CD14-positive monocyte (primary cell): ENCODE data around the gene NDC1. TPM values are rescaled to one million over a fixed set of nuclear protein-coding genes. Genes with fewer than 3 reads are reported as not detected.

ENCODE experiments used
- DNase-seq, 3 donors: peaks; one replicate each; pipeline ENCODE4 v3.0.0-alpha.2; 2011 to 2022
- H2AFZ ChIP-seq: 2 replicates; pipeline ENCODE4 v1.6.0; 2012; ENCODE audit warnings: mild to moderate bottlenecking, low read depth, low read length, inconsistent platforms; ENCODE audit not compliant: insufficient read depth, poor library complexity, severe bottlenecking
- H3K27ac ChIP-seq, 2 donors: 1 replicate in 1 of 2; 2 replicates in 1 of 2; pipeline ENCODE4 v1.5.1; 2012 to 2013; ENCODE audit warnings: low read length in 2 of 2, control low read depth in 1 of 2, inconsistent platforms in 1 of 2, low read depth in 1 of 2, mild to moderate bottlenecking in 1 of 2
- H3K27me3 ChIP-seq, 2 donors: one replicate each; pipeline versions ENCODE4 v1.6.0 to v1.6.1; 2011 to 2013; ENCODE audit warnings: low read length in 2 of 2; ENCODE audit not compliant: control insufficient read depth in 2 of 2, insufficient read depth in 2 of 2
- H3K36me3 ChIP-seq, 2 donors: replicated peaks in 1 of 2; 1 replicate in 1 of 2; 2 replicates in 1 of 2; pipeline versions ENCODE4 v1.5.1 to v1.6.1; 2012 to 2013; ENCODE audit warnings: low read length in 2 of 2, control low read depth in 1 of 2, inconsistent platforms in 1 of 2, mild to moderate bottlenecking in 1 of 2; ENCODE audit not compliant: insufficient read depth in 2 of 2, control insufficient read depth in 1 of 2
- H3K4me1 ChIP-seq, 2 donors: 1 replicate in 1 of 2; 2 replicates in 1 of 2; pipeline versions ENCODE4 v1.5.1 to v1.6.1; 2012 to 2013; ENCODE audit warnings: low read length in 2 of 2, control low read depth in 1 of 2, inconsistent platforms in 1 of 2, mild to moderate bottlenecking in 1 of 2, moderate library complexity in 1 of 2; ENCODE audit not compliant: insufficient read depth in 2 of 2, control insufficient read depth in 1 of 2
- H3K4me2 ChIP-seq: replicated peaks from 2 replicates; pipeline ENCODE3; 2012; ENCODE audit warnings: low read length, moderate library complexity, mild to moderate bottlenecking; ENCODE audit not compliant: poor library complexity, severe bottlenecking; ENCODE audit errors: extremely low read depth
- H3K4me3 ChIP-seq, 3 experiments: fragments of 200-600 bp in 1 of 3; sonication (generic) in 1 of 3; replicated peaks in 1 of 3; 1 replicate in 2 of 3; 2 replicates in 1 of 3; pipeline ENCODE4 v1.5.1; 2011 to 2013; ENCODE audit warnings: low read length in 3 of 3, mild to moderate bottlenecking in 3 of 3, control low read depth in 2 of 3, low read depth in 2 of 3, inconsistent platforms in 1 of 3, moderate library complexity in 1 of 3
- H3K79me2 ChIP-seq: 2 replicates; pipeline ENCODE4 v1.6.0; 2012; ENCODE audit warnings: mild to moderate bottlenecking, control low read depth, inconsistent platforms, low read length, moderate library complexity; ENCODE audit not compliant: insufficient read depth
- H3K9ac ChIP-seq: 2 replicates; pipeline ENCODE4 v1.6.0; 2017; ENCODE audit warnings: low read length, mild to moderate bottlenecking; ENCODE audit not compliant: insufficient read depth, poor library complexity, severe bottlenecking
- H3K9me3 ChIP-seq, 2 donors: replicated peaks in 1 of 2; 1 replicate in 1 of 2; 2 replicates in 1 of 2; pipeline versions ENCODE4 v1.5.1 to v1.6.1; 2012 to 2013; ENCODE audit warnings: low read length in 2 of 2, control low read depth in 1 of 2; ENCODE audit not compliant: control insufficient read depth in 1 of 2, insufficient read depth in 1 of 2
- H4K20me1 ChIP-seq: 2 replicates; pipeline ENCODE4 v1.6.0; 2012; ENCODE audit warnings: mild to moderate bottlenecking, low read length, control low read depth, moderate library complexity; ENCODE audit not compliant: insufficient read depth
- H3K27ac Mint-ChIP-seq, 7 donors: one replicate each; pipeline ENCODE4 v1.8.0; 2020; ENCODE audit warnings: mild to moderate bottlenecking in 7 of 7, mixed read lengths in 7 of 7, moderate library complexity in 6 of 7, inconsistent platforms in 2 of 7
- H3K27me3 Mint-ChIP-seq, 3 donors: one replicate each; pipeline ENCODE4 v1.8.0; 2021 to 2022; ENCODE audit warnings: low read depth in 3 of 3, mild to moderate bottlenecking in 3 of 3, mixed read lengths in 3 of 3, moderate library complexity in 3 of 3, inconsistent platforms in 1 of 3
- H3K36me3 Mint-ChIP-seq, 2 donors: one replicate each; pipeline ENCODE4 v1.8.0; 2020; ENCODE audit warnings: mixed read lengths in 2 of 2, inconsistent platforms in 1 of 2, mild to moderate bottlenecking in 1 of 2
- H3K4me1 Mint-ChIP-seq: one replicate; pipeline ENCODE4 v1.8.0; 2020; ENCODE audit warnings: mild to moderate bottlenecking, mixed read lengths
- H3K4me3 Mint-ChIP-seq, 2 donors: one replicate each; pipeline ENCODE4 v1.8.0; 2020; ENCODE audit warnings: mild to moderate bottlenecking in 2 of 2, mixed read lengths in 2 of 2, moderate library complexity in 1 of 2
- H3K9me3 Mint-ChIP-seq, 7 donors: one replicate each; pipeline ENCODE4 v1.8.0; 2020 to 2022; ENCODE audit warnings: mixed read lengths in 7 of 7, mild to moderate bottlenecking in 6 of 7, moderate library complexity in 6 of 7, inconsistent platforms in 2 of 7
- CTCF ChIP-seq: fragments of 200-600 bp; IDR thresholded peaks from one replicate; pipeline ENCODE4 v1.8.0; 2022; ENCODE audit warnings: antibody characterized with exemption, mild to moderate bottlenecking
- WGBS: methylation state at CpG from one replicate; pipeline ENCODE4 v1.1.5; 2013; ENCODE audit warnings: missing lambda C conversion rate; ENCODE audit not compliant: insufficient coverage; 5-methylcytosine and 5-hydroxymethylcytosine counted together
- intact Hi-C, 2 donors: fragments of 100-400 bp; cut with micrococcal nuclease; formaldehyde crosslinking; loops; one replicate each; pipeline versions ENCODE4 v1.15.0 to v1.15.1; 2023
- polyA plus RNA-seq, 3 donors: library from polyadenylated mRNA; depleted of rRNA in 1 of 3; unstranded in 2 of 3; stranded (reverse) in 1 of 3; fragments of 300-500 nt in 2 of 3; fragments of >200 nt in 1 of 3; fragmentation: Illumina TruSeq in 2 of 3; gene quantifications; 1 replicate in 2 of 3; 2 replicates in 1 of 3; pipeline ENCODE4 v1.2.3, GENCODE V29; 2012 to 2021
- small RNA-seq: library from RNA; depleted of rRNA; stranded (forward); fragments of <200 nt; gene quantifications from one replicate; pipeline ENCODE3, GENCODE V24; 2012; ENCODE audit warnings: low read depth; ENCODE audit not compliant: insufficient read length

The NDC1 gene
- polyA plus RNA-seq, 3 donors = 3.0 to 6.1 (median 4.7) TPM

DNA sequence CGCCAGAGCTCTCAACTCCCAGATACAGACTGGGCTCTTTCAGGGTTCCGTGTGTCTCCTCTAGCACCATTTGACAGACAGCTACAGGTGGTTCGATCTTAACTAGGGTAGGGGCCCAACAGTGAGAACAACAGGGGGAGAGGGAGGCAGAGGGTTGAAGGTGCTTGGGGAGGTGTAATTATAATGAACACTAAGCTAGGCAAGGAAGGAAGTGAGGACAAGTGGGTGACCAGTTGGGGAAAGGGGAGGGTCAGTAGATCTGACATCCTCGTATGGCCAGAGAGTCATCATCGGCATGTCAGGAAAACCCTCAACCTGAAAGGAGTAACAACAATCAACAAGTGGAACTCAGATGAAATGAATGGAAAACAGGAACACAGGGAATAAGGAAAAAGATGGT is 121.9 kb downstream of the NDC1 start:
- Histone ChIP-seq H3K9ac (no peak overlapping the region), H3K79me2 (no peaks in the 10 kb centered on the region), H3K4me1 (no peaks in the 10 kb centered on the region), H3K27me3 (no peaks in the 10 kb centered on the region), H3K4me2 (no peak overlapping the region), H4K20me1 (no peaks in the 10 kb centered on the region), H3K4me3 (no peak overlapping the region), H2AFZ (no peak overlapping the region), H3K27ac (no peak overlapping the region), H3K36me3 (no peaks in the 10 kb centered on the region), H3K9me3 (no peaks in the 10 kb centered on the region)
- no peak for TF ChIP-seq CTCF
- WGBS = 86% methylated on average over 2 of the region's 5 CpGs
- no peak for DNase-seq
- Mint-ChIP-seq H3K27me3 (peaks cover 0 to 2% (median 1%) of the 10 kb centered on the region in 3 donors), H3K36me3 (no peaks in the 10 kb centered on the region), H3K9me3 (no peaks in the 10 kb centered on the region), H3K27ac (no peak overlapping the region), H3K4me1 (no peaks in the 10 kb centered on the region), H3K4me3 (no peak overlapping the region)
- intact Hi-C loops = no loop called here

DNA sequence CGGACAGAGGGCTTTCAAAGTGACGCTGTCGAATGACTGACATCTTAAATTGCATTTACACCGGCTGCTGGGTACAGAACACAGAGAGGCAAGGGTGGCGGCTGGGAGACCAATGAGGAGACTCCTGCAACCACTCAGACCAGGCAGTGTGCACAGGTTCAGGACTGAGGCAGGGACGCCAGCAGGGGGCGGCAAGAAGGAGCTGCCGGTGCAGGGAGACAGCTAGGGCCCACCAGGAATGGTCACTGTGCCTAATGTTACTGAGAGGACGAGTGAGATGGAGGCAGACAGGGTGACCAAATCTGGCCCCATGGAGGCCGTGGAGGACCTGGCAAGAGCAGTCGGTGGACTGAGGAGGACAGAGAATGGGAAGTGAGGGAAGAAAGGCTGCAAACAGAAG is 122.6 kb downstream of the NDC1 start:
- Histone ChIP-seq H3K27me3 (no peaks in the 10 kb centered on the region), H3K36me3 (no peaks in the 10 kb centered on the region), H2AFZ (no peak overlapping the region), H4K20me1 (no peaks in the 10 kb centered on the region), H3K4me3 (no peak overlapping the region), H3K79me2 (no peaks in the 10 kb centered on the region), H3K27ac (no peak overlapping the region), H3K9me3 (no peaks in the 10 kb centered on the region), H3K9ac (no peak overlapping the region), H3K4me2 (no peak overlapping the region), H3K4me1 (no peaks in the 10 kb centered on the region)
- intact Hi-C loops = no loop called here
- Mint-ChIP-seq H3K36me3 (no peaks in the 10 kb centered on the region), H3K27me3 (peaks cover 0 to 2% (median 1%) of the 10 kb centered on the region in 3 donors), H3K4me1 (no peaks in the 10 kb centered on the region), H3K9me3 (no peaks in the 10 kb centered on the region), H3K4me3 (no peak overlapping the region), H3K27ac (no peak overlapping the region)
- TF ChIP-seq CTCF = no peak
- 82% methylated on average over 11 of the region's 11 CpGs for WGBS
- DNase-seq = no peak

Small RNA genes within 50 kb of the gene (small RNA-seq; reads per million reads assigned to genes)
- gene AL049745.1 = not detected
- 0.71 reads per million for gene RF00418

Other genes with a start within 250 kb of the NDC1 start
- not detected for gene GLIS1, start 99.1 kb downstream of the NDC1 start, polyA plus RNA-seq
- gene YIPF1, start 51.5 kb upstream of the NDC1 start, polyA plus RNA-seq = 10 to 100 TPM; 24.4 to 51.9 (median 42.1) TPM
- gene DIO1, start 55.9 kb upstream of the NDC1 start, polyA plus RNA-seq = under 1 TPM in 2 of 3 donors, not detected in 1; 0.22 to 0.73 TPM
- gene IFT25, start 107.4 kb upstream of the NDC1 start, polyA plus RNA-seq = 10 to 100 TPM; 17.1 to 30.6 (median 27.8) TPM
- 1 to 10 TPM; 5.6 to 7.3 (median 7.3) TPM for gene LRRC42, start 108.1 kb upstream of the NDC1 start, polyA plus RNA-seq
- gene LDLRAD1, start 179.9 kb upstream of the NDC1 start, polyA plus RNA-seq = not detected
- 100 to 1,000 TPM; 169 to 925 (median 831) TPM for gene TMEM59, start 214.9 kb upstream of the NDC1 start, polyA plus RNA-seq
- 1 to 10 TPM; 3.0 to 6.7 (median 3.8) TPM for gene TCEANC2, start 215.3 kb upstream of the NDC1 start, polyA plus RNA-seq